GM18511 (cell line): ENCODE results near the gene SVIL.
A peak's percentile ranks its signal among the peaks of the same experiment; 100 is the strongest.
"Not testable (repeated sequence)": the region's sequence is repeated elsewhere in the genome, so short reads cannot be mapped to it uniquely, and the experiment has no call there.

Experiments
- ATAC-seq: cut with Tn5 transposase; IDR thresholded peaks from one replicate; pipeline ENCODE4 v1.9.1; 2021; ENCODE audit warnings: mild to moderate bottlenecking, moderate library complexity; ENCODE audit not compliant: unreplicated experiment

The SVIL gene

GRCh38 chr10:29545122-29545521 lies 89.6 kb downstream of the SVIL start:
- ATAC-seq: no peak

- ATAC-seq: peak; percentile 64
Measured at GRCh38 chr10:29543715-29544114, 91.1 kb downstream of the SVIL start.

GRCh38 chr10:29542723-29543122 lies 92.0 kb downstream of the SVIL start:
- no peak for ATAC-seq

GRCh38 chr10:29541422-29542210 lies 93.2 kb downstream of the SVIL start:
- ATAC-seq: no peak

GRCh38 chr10:29540016-29540415 lies 94.8 kb downstream of the SVIL start:
- ATAC-seq: no peak

- ATAC-seq: no peak
Measured at GRCh38 chr10:29539412-29539811, 95.4 kb downstream of the SVIL start.

- ATAC-seq: no peak
Measured at GRCh38 chr10:29537799-29538198, 97.0 kb downstream of the SVIL start.

GRCh38 chr10:29536691-29537090 lies 98.1 kb downstream of the SVIL start:
- not testable (repeated sequence) for ATAC-seq

GRCh38 chr10:29535778-29536453 lies 98.9 kb downstream of the SVIL start:
- no peak for ATAC-seq

- ATAC-seq: no peak
Measured at GRCh38 chr10:29535012-29535777, 99.6 kb downstream of the SVIL start.

GRCh38 chr10:29534590-29534989 lies 100.2 kb downstream of the SVIL start:
- ATAC-seq: no peak

- ATAC-seq: no peak
Measured at GRCh38 chr10:29533696-29534285, 101.0 kb downstream of the SVIL start.

- no peak for ATAC-seq
Measured at GRCh38 chr10:29533046-29533445, 101.7 kb downstream of the SVIL start.

- no peak for ATAC-seq
Measured at GRCh38 chr10:29532256-29532878, 102.4 kb downstream of the SVIL start.

- no peak for ATAC-seq
Measured at GRCh38 chr10:29530112-29530976, 104.4 kb downstream of the SVIL start.

- no peak for ATAC-seq
Measured at GRCh38 chr10:29529146-29529545, 105.6 kb downstream of the SVIL start.

- no peak for ATAC-seq
Measured at GRCh38 chr10:29525762-29526161, 109.0 kb downstream of the SVIL start.

- no peak for ATAC-seq
Measured at GRCh38 chr10:29524720-29525119, 110.1 kb downstream of the SVIL start.

GRCh38 chr10:29524294-29524693 lies 110.5 kb downstream of the SVIL start:
- ATAC-seq: no peak

GRCh38 chr10:29522918-29523317 lies 111.9 kb downstream of the SVIL start:
- ATAC-seq: no peak
